Esophagus muscularis mucosa (tissue), 4 donors: Measurements from ENCODE around the gene DNAJC1. TPM values are rescaled to one million over a fixed set of nuclear protein-coding genes. Genes with fewer than 3 reads are reported as not detected.
"Not testable (repeated sequence)": the region's sequence is repeated elsewhere in the genome, so short reads cannot be mapped to it uniquely, and the experiment has no call there.

Source experiments
- DNase-seq: peaks from one replicate; pipeline ENCODE4 v3.0.0-alpha.2; 2017; ENCODE audit errors: extremely low spot score
- H3K27ac ChIP-seq, 4 donors: fragments of 200-600 bp; sonication (generic); replicated peaks in 1 of 4; 1 replicate in 3 of 4; 2 replicates in 1 of 4; pipeline ENCODE4 v1.5.1; 2016 to 2019; ENCODE audit warnings: mild to moderate bottlenecking in 1 of 4
- H3K27me3 ChIP-seq, 4 donors: fragments of 200-600 bp; sonication (generic); one replicate each; pipeline versions ENCODE4 v1.5.1 to v1.6.0; 2016 to 2019
- H3K36me3 ChIP-seq, 4 donors: fragments of 200-600 bp; sonication (generic); one replicate each; pipeline ENCODE4 v1.5.1; 2016 to 2019
- H3K4me1 ChIP-seq, 4 donors: fragments of 200-600 bp; sonication (generic); one replicate each; pipeline ENCODE4 v1.5.1; 2016 to 2019
- H3K4me3 ChIP-seq, 4 donors: fragments of 200-600 bp; sonication (generic); 1 replicate in 2 of 4; 2 replicates in 2 of 4; pipeline ENCODE4 v1.5.1; 2016 to 2019; ENCODE audit warnings: mild to moderate bottlenecking in 4 of 4, moderate library complexity in 1 of 4
- H3K9me3 ChIP-seq, 4 donors: fragments of 200-600 bp; sonication (generic); 1 replicate in 3 of 4; 2 replicates in 1 of 4; pipeline ENCODE4 v1.5.1; 2016 to 2019
- EP300 ChIP-seq: sonication (generic); formaldehyde crosslinking; IDR thresholded peaks from one replicate; pipeline ENCODE4 v1.6.1; 2017; ENCODE audit warnings: antibody characterized with exemption
- POLR2A ChIP-seq: fragments of 450-650 bp; IDR thresholded peaks from one replicate; pipeline ENCODE4 v1.6.1; 2017; ENCODE audit warnings: antibody characterized with exemption, moderate library complexity, mild to moderate bottlenecking, low read depth
- POLR2AphosphoS5 ChIP-seq, 2 donors: sonication (generic); formaldehyde crosslinking; IDR thresholded peaks; one replicate each; pipeline ENCODE4 v1.6.1; 2017; ENCODE audit warnings: antibody characterized with exemption in 2 of 2
- WGBS: methylation state at CpG from one replicate; pipeline ENCODE4 v1.1.5; 2018; 5-methylcytosine and 5-hydroxymethylcytosine counted together
- intact Hi-C: fragments of 100-400 bp; cut with DNase I; formaldehyde crosslinking; loops from one replicate; pipeline ENCODE4 v1.15.1; 2023
- total RNA-seq, 4 donors: library from RNA; depleted of rRNA; stranded (reverse); fragments of >200 nt; gene quantifications; one replicate each; pipeline versions ENCODE4 v1.1.0 to v1.2.1, GENCODE V29; 2016
- TF ChIP-seq, protein P1 (sequence below), 3 experiments: fragments of 200-600 bp in 2 of 3; fragments of 450-650 bp in 1 of 3; sonication (generic) in 2 of 3; IDR thresholded peaks; one replicate each; pipeline ENCODE4 v1.5.1; 2017 to 2019; ENCODE audit warnings: antibody characterized with exemption in 3 of 3, mild to moderate bottlenecking in 2 of 3, moderate library complexity in 1 of 3

Gene DNAJC1
- total RNA-seq, 4 donors from 2014 or later: 46.5 to 70.6 (median 61.5) TPM

DNA sequence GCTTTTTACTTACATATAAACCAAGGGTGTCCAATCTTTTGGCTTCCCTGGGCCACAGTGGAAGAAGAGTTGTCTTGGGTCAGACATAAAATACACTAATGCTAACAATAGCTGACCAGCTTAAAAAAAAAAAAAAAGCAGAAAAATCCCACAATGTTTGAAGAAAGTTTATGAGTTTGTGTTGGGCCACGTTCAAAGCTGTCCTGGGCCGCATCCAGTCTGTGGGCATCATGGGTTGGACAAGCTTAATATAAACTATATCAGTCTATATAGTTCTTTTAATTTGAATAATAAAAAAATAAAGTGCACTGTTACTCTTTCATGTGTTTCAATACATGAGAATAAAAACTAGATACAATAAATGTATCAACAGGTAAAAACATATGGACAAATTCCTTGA, 179.9 kb downstream of the DNAJC1 start:
- 75% methylated on average over 2 of the region's 2 CpGs for WGBS
- H3K9me3 ChIP-seq: peaks cover 0 to 31% (median 26%) of the 10 kb centered on the region in 4 donors
- TF ChIP-seq EP300 (no peak), POLR2AphosphoS5 (IDR thresholded peaks at IDR 0.05) (no peak), POLR2A (no peak)
- TF ChIP-seq, protein P1, sequence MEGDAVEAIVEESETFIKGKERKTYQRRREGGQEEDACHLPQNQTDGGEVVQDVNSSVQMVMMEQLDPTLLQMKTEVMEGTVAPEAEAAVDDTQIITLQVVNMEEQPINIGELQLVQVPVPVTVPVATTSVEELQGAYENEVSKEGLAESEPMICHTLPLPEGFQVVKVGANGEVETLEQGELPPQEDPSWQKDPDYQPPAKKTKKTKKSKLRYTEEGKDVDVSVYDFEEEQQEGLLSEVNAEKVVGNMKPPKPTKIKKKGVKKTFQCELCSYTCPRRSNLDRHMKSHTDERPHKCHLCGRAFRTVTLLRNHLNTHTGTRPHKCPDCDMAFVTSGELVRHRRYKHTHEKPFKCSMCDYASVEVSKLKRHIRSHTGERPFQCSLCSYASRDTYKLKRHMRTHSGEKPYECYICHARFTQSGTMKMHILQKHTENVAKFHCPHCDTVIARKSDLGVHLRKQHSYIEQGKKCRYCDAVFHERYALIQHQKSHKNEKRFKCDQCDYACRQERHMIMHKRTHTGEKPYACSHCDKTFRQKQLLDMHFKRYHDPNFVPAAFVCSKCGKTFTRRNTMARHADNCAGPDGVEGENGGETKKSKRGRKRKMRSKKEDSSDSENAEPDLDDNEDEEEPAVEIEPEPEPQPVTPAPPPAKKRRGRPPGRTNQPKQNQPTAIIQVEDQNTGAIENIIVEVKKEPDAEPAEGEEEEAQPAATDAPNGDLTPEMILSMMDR (IDR thresholded peaks at IDR 0.05): no peak
- H3K27ac ChIP-seq: no peak overlapping the region
- H3K4me3 ChIP-seq: no peak overlapping the region
- H3K4me1 ChIP-seq: no peaks in the 10 kb centered on the region
- no peaks in the 10 kb centered on the region for H3K27me3 ChIP-seq
- no peak for DNase-seq
- no peaks in the 10 kb centered on the region for H3K36me3 ChIP-seq
- intact Hi-C loops: no loop called here

DNA sequence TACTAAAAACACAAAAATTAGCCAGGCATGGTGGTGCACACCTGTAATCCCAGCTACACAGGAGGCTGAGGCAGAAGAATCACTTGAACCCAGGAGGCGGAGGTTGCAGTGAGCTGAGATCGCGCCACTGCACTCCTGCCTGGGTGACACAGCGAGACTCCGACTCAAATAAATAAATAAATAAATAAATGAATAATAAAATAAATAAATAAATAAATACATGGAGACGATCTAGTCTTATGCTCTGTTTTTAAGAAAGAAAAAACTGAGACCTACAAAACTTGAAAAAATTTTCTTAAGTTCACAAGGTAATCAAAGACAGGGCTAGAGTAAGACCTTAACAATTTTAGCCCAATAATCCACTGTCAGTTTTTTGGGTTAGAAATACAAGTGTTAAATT, 181.3 kb downstream of the DNAJC1 start:
- H3K27me3 ChIP-seq, H3K36me3 ChIP-seq, H3K4me1 ChIP-seq, intact Hi-C loops, DNase-seq, H3K27ac ChIP-seq, H3K4me3 ChIP-seq: not testable (repeated sequence)
- peaks cover 0 to 19% (median 18%) of the 10 kb centered on the region in 4 donors for H3K9me3 ChIP-seq
- WGBS: 97% methylated on average over 6 of the region's 6 CpGs

DNA sequence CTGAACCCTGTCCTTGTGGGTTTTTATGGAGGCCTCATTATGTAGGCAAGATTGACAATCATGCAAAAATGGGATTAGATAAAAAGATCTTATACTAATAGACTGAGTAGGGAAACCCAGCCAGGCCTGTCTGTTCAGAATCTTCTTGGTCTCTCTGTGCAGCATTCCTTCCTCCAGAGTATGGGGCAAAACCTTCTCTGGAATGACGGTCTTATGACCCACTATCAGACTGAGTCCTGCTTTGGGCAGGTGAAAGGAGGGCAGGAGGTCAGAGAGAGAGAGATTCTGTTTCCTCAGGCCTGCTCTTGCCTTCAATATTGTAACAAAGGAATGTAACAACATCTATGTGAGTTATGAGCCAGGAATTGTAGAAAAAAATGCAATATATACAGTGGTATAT, 182.6 kb downstream of the DNAJC1 start:
- Histone ChIP-seq H3K27me3 (no peaks in the 10 kb centered on the region), H3K9me3 (peaks cover 0 to 8% (median 7%) of the 10 kb centered on the region in 4 donors), H3K27ac (no peak overlapping the region), H3K4me3 (no peak overlapping the region), H3K4me1 (no peaks in the 10 kb centered on the region), H3K36me3 (no peaks in the 10 kb centered on the region)
- no peak for DNase-seq
- intact Hi-C loops: no loop called here
- TF ChIP-seq EP300: no peak
- TF ChIP-seq POLR2A: no peak
- 91% methylated on average over 1 of the region's 1 CpG for WGBS

DNA sequence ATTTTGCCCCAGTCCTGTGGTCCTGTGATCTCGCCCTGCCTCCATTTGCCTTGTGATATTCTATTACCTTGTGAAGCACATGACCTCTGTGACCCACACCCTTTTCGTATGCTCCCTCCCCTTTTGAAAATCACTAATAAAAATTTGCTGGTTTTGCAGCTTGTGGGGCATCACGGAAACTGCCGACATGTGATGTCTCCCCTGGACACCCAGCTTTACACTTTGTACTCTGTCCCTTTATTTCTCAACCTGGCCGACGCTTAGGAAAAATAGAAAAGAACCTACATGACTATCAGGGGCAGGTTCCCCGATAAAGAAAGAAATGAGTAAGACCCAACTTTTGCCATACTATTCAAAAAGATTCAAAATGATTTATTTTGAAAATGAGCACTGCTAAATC, 185.1 kb downstream of the DNAJC1 start:
- H3K4me1 ChIP-seq, H3K4me3 ChIP-seq, intact Hi-C loops, H3K27me3 ChIP-seq, H3K36me3 ChIP-seq, H3K27ac ChIP-seq, H3K9me3 ChIP-seq, DNase-seq: not testable (repeated sequence)
- WGBS: 97% methylated on average over 7 of the region's 7 CpGs

DNA sequence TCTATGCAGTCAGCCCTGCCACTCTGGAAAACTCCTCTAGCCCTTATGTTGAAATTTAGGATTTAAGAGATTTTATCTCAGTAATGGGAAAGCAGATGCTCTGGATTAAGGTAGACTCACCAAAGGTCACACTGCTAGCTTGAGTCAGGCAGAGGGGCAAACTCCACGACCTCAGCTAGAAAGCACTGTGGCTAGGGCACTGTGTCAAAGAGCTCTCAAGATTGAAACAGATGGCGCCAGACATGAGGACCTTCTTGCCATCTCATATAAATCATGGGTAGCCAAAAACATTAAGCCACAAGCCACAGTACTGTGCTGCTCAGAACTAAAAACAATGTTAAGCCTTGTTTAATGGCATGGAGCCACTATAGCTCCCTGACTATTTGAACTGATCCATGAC, 188.7 kb downstream of the DNAJC1 start:
- no peak overlapping the region for H3K4me3 ChIP-seq
- intact Hi-C loops: no loop called here
- TF ChIP-seq POLR2AphosphoS5 (IDR thresholded peaks at IDR 0.05): no peak
- no peak for TF ChIP-seq EP300
- TF ChIP-seq, protein P1 (IDR thresholded peaks at IDR 0.05): no peak
- no peak for TF ChIP-seq POLR2A
- no peaks in the 10 kb centered on the region for H3K9me3 ChIP-seq
- no peaks in the 10 kb centered on the region for H3K4me1 ChIP-seq
- no peaks in the 10 kb centered on the region for H3K27me3 ChIP-seq
- DNase-seq: no peak
- WGBS: 86% methylated on average over 2 of the region's 2 CpGs
- H3K36me3 ChIP-seq: peaks cover 0 to 4% (median 0%) of the 10 kb centered on the region in 4 donors
- H3K27ac ChIP-seq: no peak overlapping the region

DNA sequence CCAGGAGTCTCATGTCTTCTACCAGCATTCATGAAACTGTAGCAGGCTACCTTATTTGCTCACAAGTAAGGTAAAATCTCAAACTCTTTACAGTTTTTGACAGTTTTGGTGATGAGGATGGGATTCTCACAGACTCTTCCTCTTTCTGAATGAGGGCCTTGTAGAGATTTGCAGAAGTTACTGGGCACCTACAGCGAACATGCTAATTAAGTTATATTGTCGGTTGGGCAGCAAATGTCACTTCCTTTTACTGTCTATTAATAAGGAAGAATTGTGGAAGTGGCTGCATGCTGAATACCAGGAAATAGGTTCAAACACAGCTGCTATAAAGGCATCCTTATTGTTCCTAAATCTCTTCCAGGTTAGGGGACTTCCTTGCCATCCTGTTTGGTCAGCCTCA, 189.6 kb downstream of the DNAJC1 start:
- H3K36me3 ChIP-seq: peaks cover 0 to 4% (median 0%) of the 10 kb centered on the region in 4 donors
- intact Hi-C loops: no loop called here
- no peaks in the 10 kb centered on the region for H3K4me1 ChIP-seq
- WGBS: 70% methylated on average over 2 of the region's 2 CpGs
- no peak overlapping the region for H3K4me3 ChIP-seq
- H3K9me3 ChIP-seq: no peaks in the 10 kb centered on the region
- no peaks in the 10 kb centered on the region for H3K27me3 ChIP-seq
- DNase-seq: no peak
- TF ChIP-seq, protein P1 (IDR thresholded peaks at IDR 0.05): no peak
- TF ChIP-seq POLR2AphosphoS5 (IDR thresholded peaks at IDR 0.05): no peak
- no peak overlapping the region for H3K27ac ChIP-seq
